ENCODE measurements around the gene PPIP5K1.

Gene PPIP5K1

GRCh38 chr15:43487271-43487895 lies 102.6 kb downstream of the PPIP5K1 start:
- no peak for DNase-seq

- no peak for DNase-seq
Observed at GRCh38 chr15:43484455-43484854, 105.6 kb downstream of the PPIP5K1 start.
